Muscle of back (tissue), 11 donors: ENCODE results near the gene PRPF8. TPM values are rescaled to one million over a fixed set of nuclear protein-coding genes. Genes with fewer than 3 reads are reported as not detected.
"Not testable (repeated sequence)": the region's sequence is repeated elsewhere in the genome, so short reads cannot be mapped to it uniquely, and the experiment has no call there.

Source experiments
- DNase-seq, 3 donors: peaks; one replicate each; pipeline versions ENCODE4 v3.0.0 to v3.0.0-alpha.2; 2013
- polyA plus RNA-seq, 10 donors: library from polyadenylated mRNA; unstranded; fragments of 120-200 nt; gene quantifications; one replicate each; pipeline ENCODE4 v1.2.1, GENCODE V29; 2013; ENCODE audit not compliant: insufficient read length in 10 of 10

PRPF8 gene
- polyA plus RNA-seq, 10 donors, result 180 to 217 (median 189) TPM

- DNase-seq, result no peak
Observed at GRCh38 chr17:1718362-1719165, 33.9 kb upstream of the PRPF8 start.

GRCh38 chr17:1716912-1717695 is 32.4 kb upstream of the PRPF8 start:
- DNase-seq, result peak; percentile 91 to 98 (median 94)

- DNase-seq, result peak; percentile 100
Observed at GRCh38 chr17:1716076-1716911, 31.6 kb upstream of the PRPF8 start.

GRCh38 chr17:1715803-1716075 is 31.1 kb upstream of the PRPF8 start:
- DNase-seq, result no peak

- peak; percentile 91 to 97 (median 94) for DNase-seq
Observed at GRCh38 chr17:1714980-1715802, 30.5 kb upstream of the PRPF8 start.

- DNase-seq, result peak; percentile 96 to 98 (median 98)
Observed at GRCh38 chr17:1714427-1714979, 29.8 kb upstream of the PRPF8 start.

GRCh38 chr17:1713878-1714426 is 29.3 kb upstream of the PRPF8 start:
- no peak for DNase-seq

GRCh38 chr17:1713160-1713877 is 28.7 kb upstream of the PRPF8 start:
- DNase-seq, result no peak

- no peak for DNase-seq
Observed at GRCh38 chr17:1712271-1712670, 27.6 kb upstream of the PRPF8 start.

GRCh38 chr17:1711804-1712203 is 27.1 kb upstream of the PRPF8 start:
- no peak for DNase-seq

- no peak for DNase-seq
Observed at GRCh38 chr17:1710807-1711553, 26.3 kb upstream of the PRPF8 start.

GRCh38 chr17:1709971-1710806 is 25.5 kb upstream of the PRPF8 start, which contains the start of gene TLCD2:
TLCD2 (minus strand) TSS chr17:1710377; CDS start chr17:1710242, 135 bp downstream.
- DNase-seq, result peak in 2 of 3 donors; percentile 69 to 84

GRCh38 chr17:1709403-1709951 is 24.8 kb upstream of the PRPF8 start:
- DNase-seq, result no peak

- DNase-seq, result not testable (repeated sequence)
Observed at GRCh38 chr17:1708791-1709346, 24.2 kb upstream of the PRPF8 start.

GRCh38 chr17:1707107-1707506 is 22.4 kb upstream of the PRPF8 start:
- no peak for DNase-seq

GRCh38 chr17:1705004-1705403 is 20.3 kb upstream of the PRPF8 start:
- DNase-seq, result no peak

GRCh38 chr17:1703063-1703462 is 18.4 kb upstream of the PRPF8 start:
- DNase-seq, result no peak

- DNase-seq, result not testable (repeated sequence)
Observed at GRCh38 chr17:1699891-1700290, 15.2 kb upstream of the PRPF8 start.
